SU-DHL-6 (cell line): ENCODE measurements around the gene GBP7.

Experiments
- H2AFZ ChIP-seq: fragments of 200-600 bp; sonication (generic); 2 replicates; pipeline ENCODE4 v1.6.1; 2014; ENCODE audit warnings: low read depth, mild to moderate bottlenecking, moderate library complexity, mixed read lengths, antibody characterized with exemption, low read length; ENCODE audit not compliant: severe bottlenecking
- H3F3A ChIP-seq: fragments of 200-600 bp; shearing (Covaris generic); 2 replicates; pipeline ENCODE4 v1.6.0; 2016; ENCODE audit warnings: antibody characterized with exemption, mild to moderate bottlenecking; ENCODE audit not compliant: insufficient read depth
- H3K27ac ChIP-seq: fragments of 200-600 bp; sonication (generic); 2 replicates; pipeline ENCODE4 v1.5.1; 2016; ENCODE audit warnings: low read depth, mild to moderate bottlenecking, low read length, moderate library complexity, mixed read lengths
- H3K27me3 ChIP-seq: fragments of 200-600 bp; sonication (generic), shearing (Covaris generic); 2 replicates; pipeline ENCODE4 v1.6.0; 2014; ENCODE audit warnings: mild to moderate bottlenecking, low read length
- H3K36me3 ChIP-seq: fragments of 200-600 bp; sonication (generic); 2 replicates; pipeline ENCODE4 v1.6.1; 2014; ENCODE audit warnings: mild to moderate bottlenecking, low read length, mixed read lengths
- H3K4me2 ChIP-seq: fragments of 300-600, 200-600 bp; shearing (Covaris generic), sonication (generic); 2 replicates; pipeline ENCODE4 v1.6.0; 2014; ENCODE audit warnings: low read length, low read depth, mild to moderate bottlenecking; ENCODE audit not compliant: poor library complexity, severe bottlenecking
- H3K4me3 ChIP-seq: fragments of 200-600 bp; sonication (generic); 2 replicates; pipeline ENCODE4 v1.5.1; 2014; ENCODE audit warnings: antibody characterized with exemption, low read length, mild to moderate bottlenecking, mixed read lengths; ENCODE audit not compliant: insufficient read depth, poor library complexity, severe bottlenecking
- H3K79me2 ChIP-seq: fragments of 200-600 bp; sonication (generic); 2 replicates; pipeline ENCODE4 v1.6.1; 2014; ENCODE audit warnings: mild to moderate bottlenecking, low read length, moderate library complexity; ENCODE audit not compliant: insufficient read depth
- H3K9ac ChIP-seq: fragments of 200-600 bp; sonication (generic); 2 replicates; pipeline ENCODE4 v1.7.0; 2014; ENCODE audit warnings: mild to moderate bottlenecking, low read length
- H3K9me2 ChIP-seq: fragments of 200-600 bp; sonication (generic); replicated peaks from 2 replicates; pipeline ENCODE4 v1.6.1; 2014; ENCODE audit warnings: low read length; ENCODE audit not compliant: insufficient read depth
- H3K9me3 ChIP-seq: fragments of 200-600 bp; sonication (generic); 2 replicates; pipeline ENCODE4 v1.6.1; 2014; ENCODE audit warnings: low read length, mixed read lengths; ENCODE audit not compliant: insufficient read depth
- H4K20me1 ChIP-seq: fragments of 200-600 bp; sonication (generic); 2 replicates; pipeline ENCODE4 v1.6.1; 2014; ENCODE audit warnings: low read depth, mild to moderate bottlenecking, antibody characterized with exemption, low read length, moderate library complexity, mixed read lengths
- CTCF ChIP-seq: fragments of 200-600 bp; sonication (generic); IDR thresholded peaks from one replicate; pipeline ENCODE4 v1.5.1; 2017; ENCODE audit warnings: antibody characterized with exemption, mild to moderate bottlenecking, low read length, moderate library complexity; ENCODE audit not compliant: insufficient read depth, poor library complexity, severe bottlenecking
- EZH2phosphoT487 ChIP-seq: fragments of 200-600 bp; sonication (generic), shearing (Covaris generic); conservative IDR thresholded peaks from 2 replicates; pipeline ENCODE4 v1.6.1; 2018; ENCODE audit warnings: mild to moderate bottlenecking, antibody characterized with exemption, low read length, moderate library complexity, mixed read lengths

GBP7 gene

GRCh38 chr1:89166705-89167104, 9.1 kb downstream of the GBP7 start:
- Histone ChIP-seq H3K27ac (no peak overlapping the region), H3K4me2 (no peak overlapping the region), H3K36me3 (no peaks in the 10 kb centered on the region), H3K27me3 (no peaks in the 10 kb centered on the region), H3K9ac (no peak overlapping the region), H4K20me1 (no peaks in the 10 kb centered on the region), H3K4me3 (no peak overlapping the region), H3K9me3 (no peaks in the 10 kb centered on the region), H3K9me2 (no peaks in the 10 kb centered on the region), H2AFZ (no peak overlapping the region), H3F3A (no peaks in the 10 kb centered on the region), H3K79me2 (no peaks in the 10 kb centered on the region)
- TF ChIP-seq CTCF, result no peak
- no peak for TF ChIP-seq EZH2phosphoT487

GRCh38 chr1:89165811-89166210, 10.0 kb downstream of the GBP7 start:
- Histone ChIP-seq H3F3A (no peaks in the 10 kb centered on the region), H4K20me1 (no peaks in the 10 kb centered on the region), H3K27ac (no peak overlapping the region), H3K4me2 (no peak overlapping the region), H3K9ac (no peak overlapping the region), H3K4me3 (no peak overlapping the region), H3K36me3 (no peaks in the 10 kb centered on the region), H3K27me3 (no peaks in the 10 kb centered on the region), H3K9me3 (no peaks in the 10 kb centered on the region), H3K79me2 (no peaks in the 10 kb centered on the region), H2AFZ (no peak overlapping the region), H3K9me2 (no peaks in the 10 kb centered on the region)
- TF ChIP-seq CTCF (no peak), EZH2phosphoT487 (no peak)

DNA sequence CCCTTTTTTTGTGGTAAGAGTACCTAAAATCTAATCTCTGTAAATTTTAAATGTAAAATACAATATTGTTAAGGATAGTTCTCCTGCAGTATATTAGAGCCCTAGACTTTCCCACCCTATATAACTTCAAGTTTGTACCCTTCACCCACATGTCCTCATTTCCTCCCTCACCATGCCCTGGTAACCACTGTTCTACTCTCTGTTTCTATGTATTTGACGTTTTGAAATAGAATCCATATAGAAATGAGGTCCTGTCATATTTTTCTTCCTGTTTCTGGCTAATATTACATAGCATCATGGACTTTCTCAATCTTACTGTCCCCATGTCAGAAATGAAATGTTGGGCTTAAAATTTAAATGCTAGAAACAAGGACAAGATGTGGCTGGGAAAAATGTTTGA, 24.8 kb downstream of the GBP7 start:
- Histone ChIP-seq H3K9me2 (no peaks in the 10 kb centered on the region), H3K27ac (no peak overlapping the region), H4K20me1 (no peaks in the 10 kb centered on the region), H3K9ac (no peak overlapping the region), H3K9me3 (no peaks in the 10 kb centered on the region), H3K27me3 (no peaks in the 10 kb centered on the region), H2AFZ (no peak overlapping the region), H3K36me3 (no peaks in the 10 kb centered on the region), H3F3A (no peaks in the 10 kb centered on the region), H3K4me3 (no peak overlapping the region), H3K79me2 (no peaks in the 10 kb centered on the region), H3K4me2 (no peak overlapping the region)
- no peak for TF ChIP-seq CTCF
- no peak for TF ChIP-seq EZH2phosphoT487

GRCh38 chr1:89149976-89150375, 25.8 kb downstream of the GBP7 start:
- H2AFZ ChIP-seq, result no peak overlapping the region
- no peaks in the 10 kb centered on the region for H3K79me2 ChIP-seq
- H3K4me2 ChIP-seq, result no peak overlapping the region
- H3K9me3 ChIP-seq, result no peaks in the 10 kb centered on the region
- no peak for TF ChIP-seq CTCF
- TF ChIP-seq EZH2phosphoT487, result no peak
- H3F3A ChIP-seq, result no peaks in the 10 kb centered on the region
- H4K20me1 ChIP-seq, result no peaks in the 10 kb centered on the region
- no peaks in the 10 kb centered on the region for H3K27me3 ChIP-seq
- H3K27ac ChIP-seq, result no peak overlapping the region
- no peak overlapping the region for H3K4me3 ChIP-seq
- H3K9me2 ChIP-seq, result no peaks in the 10 kb centered on the region
- no peaks in the 10 kb centered on the region for H3K36me3 ChIP-seq
- no peak overlapping the region for H3K9ac ChIP-seq
